GM23338 (cell line): ENCODE data around the gene TERT. TPM values are rescaled to one million over a fixed set of nuclear protein-coding genes. Genes with fewer than 3 reads are reported as not detected.

ENCODE experiments used
- ATAC-seq: fragments of 200-7000 bp; cut with Tn5 transposase; 3 replicates; pipeline ENCODE4 v1.9.1; 2020
- DNase-seq: peaks from one replicate; pipeline ENCODE4 v3.0.0-alpha.2; 2015; ENCODE audit warnings: low spot score
- H2AFZ ChIP-seq: fragments of 200-600 bp; sonication (generic); 2 replicates; pipeline ENCODE4 v1.8.0; 2016; ENCODE audit warnings: antibody characterized with exemption, mild to moderate bottlenecking, moderate library complexity
- H3F3A ChIP-seq: fragments of 200-600 bp; sonication (generic); replicated peaks from 2 replicates; pipeline ENCODE4 v1.8.0; 2017; ENCODE audit warnings: antibody characterized with exemption, mixed run types, low read depth
- H3K27ac ChIP-seq: fragments of 200-600 bp; sonication (generic); 2 replicates; pipeline ENCODE4 v1.6.1; 2016; ENCODE audit warnings: low read depth
- H3K27me3 ChIP-seq: fragments of 200-600 bp; sonication (generic); 2 replicates; pipeline ENCODE4 v1.8.0; 2016; ENCODE audit warnings: mild to moderate bottlenecking, mixed run types, moderate library complexity; ENCODE audit not compliant: insufficient read depth
- H3K36me3 ChIP-seq: fragments of 200-600 bp; sonication (generic); 2 replicates; pipeline ENCODE4 v1.8.0; 2016; ENCODE audit warnings: mild to moderate bottlenecking; ENCODE audit not compliant: insufficient read depth
- H3K4me1 ChIP-seq: fragments of 200-600 bp; sonication (generic); 2 replicates; pipeline ENCODE4 v1.8.0; 2016; ENCODE audit warnings: mild to moderate bottlenecking, moderate library complexity; ENCODE audit not compliant: insufficient read depth
- H3K4me2 ChIP-seq: fragments of 200-600 bp; sonication (generic); 2 replicates; pipeline ENCODE4 v1.7.1; 2017; ENCODE audit warnings: mixed run types
- H3K4me3 ChIP-seq: fragments of 200-600 bp; sonication (generic); 2 replicates; pipeline ENCODE4 v1.6.1; 2016; ENCODE audit warnings: mixed run types
- H3K79me2 ChIP-seq: fragments of 200-600 bp; sonication (generic); replicated peaks from 2 replicates; pipeline ENCODE4 v1.8.0; 2017; ENCODE audit warnings: mild to moderate bottlenecking; ENCODE audit not compliant: insufficient read depth
- H3K9me2 ChIP-seq: fragments of 200-600 bp; sonication (generic); 2 replicates; pipeline ENCODE4 v1.8.0; 2017; ENCODE audit not compliant: insufficient read depth
- H4K20me1 ChIP-seq: fragments of 200-600 bp; sonication (generic); replicated peaks from 2 replicates; pipeline ENCODE4 v1.8.0; 2017; ENCODE audit warnings: mild to moderate bottlenecking; ENCODE audit not compliant: insufficient read depth
- H3K27ac Mint-ChIP-seq: 2 replicates; pipeline ENCODE4 v1.8.0; 2020; ENCODE audit warnings: inconsistent platforms, mild to moderate bottlenecking, moderate library complexity, mixed read lengths
- H3K27me3 Mint-ChIP-seq: 3 replicates; pipeline ENCODE4 v1.8.0; 2022; ENCODE audit warnings: low read depth, mild to moderate bottlenecking, moderate library complexity, mixed read lengths, inconsistent platforms; ENCODE audit not compliant: insufficient read depth, poor library complexity
- H3K36me3 Mint-ChIP-seq: 3 replicates; pipeline ENCODE4 v1.8.0; 2021; ENCODE audit warnings: low read depth, mild to moderate bottlenecking, inconsistent platforms, moderate library complexity, mixed read lengths
- H3K4me1 Mint-ChIP-seq: 3 replicates; pipeline ENCODE4 v1.8.0; 2020; ENCODE audit warnings: mild to moderate bottlenecking, inconsistent platforms, mixed read lengths
- H3K4me3 Mint-ChIP-seq: 3 replicates; pipeline ENCODE4 v1.8.0; 2021; ENCODE audit warnings: moderate library complexity, mild to moderate bottlenecking, inconsistent platforms, mixed read lengths
- H3K9me3 Mint-ChIP-seq: 3 replicates; pipeline ENCODE4 v1.8.0; 2020; ENCODE audit warnings: moderate library complexity, mild to moderate bottlenecking, inconsistent platforms, mixed read lengths
- CREB1 ChIP-seq: fragments of 250-450 bp; sonication (Bioruptor Pico); IDR thresholded peaks from 2 replicates; pipeline ENCODE4 v1.5.0; 2020; ENCODE audit warnings: low read depth, mild to moderate bottlenecking, moderate library complexity
- EZH2 ChIP-seq: fragments of 200-600 bp; sonication (generic); IDR thresholded peaks from one replicate; pipeline ENCODE4 v1.8.0; 2017; ENCODE audit warnings: antibody characterized with exemption, mild to moderate bottlenecking, low read depth; ENCODE audit not compliant: unreplicated experiment
- JUNB ChIP-seq: IDR thresholded peaks from one replicate; pipeline ENCODE4 v1.6.1; 2016; ENCODE audit warnings: antibody characterized with exemption; ENCODE audit not compliant: unreplicated experiment
- NANOG ChIP-seq: IDR thresholded peaks from 2 replicates; pipeline ENCODE4 v1.6.1; 2016; ENCODE audit warnings: antibody characterized with exemption, borderline replicate concordance
- POLR2AphosphoS5 ChIP-seq: IDR thresholded peaks from 2 replicates; pipeline ENCODE4 v1.6.1; 2016; ENCODE audit warnings: antibody characterized with exemption, low read depth
- REST ChIP-seq: IDR thresholded peaks from one replicate; pipeline ENCODE4 v1.6.1; 2018; ENCODE audit warnings: antibody characterized with exemption; ENCODE audit not compliant: unreplicated experiment
- STAT1 ChIP-seq: IDR thresholded peaks from one replicate; pipeline ENCODE4 v1.6.1; 2016; ENCODE audit warnings: antibody characterized with exemption; ENCODE audit not compliant: unreplicated experiment
- ZNF114 ChIP-seq: fragments of 250-450 bp; sonication (Bioruptor Pico); IDR thresholded peaks from 2 replicates; pipeline ENCODE4 v1.5.0; 2020; ENCODE audit warnings: mild to moderate bottlenecking, moderate library complexity
- ZNF331 ChIP-seq: fragments of 250-450 bp; sonication (Bioruptor Pico); IDR thresholded peaks from 2 replicates; pipeline ENCODE4 v1.5.0; 2020; ENCODE audit warnings: low read depth, mild to moderate bottlenecking, moderate library complexity
- polyA plus RNA-seq: library from polyadenylated mRNA; unstranded; fragments of >200 nt; fragmentation: Nextera tagmentation; extraction: Ambion mirVana; gene quantifications from 2 replicates; pipeline ENCODE4 v1.2.1, GENCODE V29; 2016
- total RNA-seq: library from RNA; depleted of rRNA; stranded (reverse); fragments of >200 nt; shearing (Covaris generic); gene quantifications from 2 replicates; pipeline ENCODE4 v1.2.3, GENCODE V29; 2014
- TF ChIP-seq, protein P1 (sequence below), 2 experiments: fragments of 200-600 bp in 1 of 2; sonication (generic) in 1 of 2; conservative IDR thresholded peaks; 2 replicates each; pipeline versions ENCODE4 v1.5.1 to v1.6.1; 2016 to 2017; ENCODE audit warnings: antibody characterized with exemption in 2 of 2, low read depth in 2 of 2, mild to moderate bottlenecking in 2 of 2, moderate library complexity in 1 of 2
- TF ChIP-seq, protein P2 (sequence below): fragments of 250-450 bp; sonication (Bioruptor Pico); IDR thresholded peaks from 2 replicates; pipeline ENCODE4 v1.5.0; 2020; ENCODE audit warnings: mild to moderate bottlenecking, moderate library complexity

The TERT gene
- total and polyA plus RNA-seq, 2 experiments from 2014 or later, result 9.8 to 46.4 TPM

DNA sequence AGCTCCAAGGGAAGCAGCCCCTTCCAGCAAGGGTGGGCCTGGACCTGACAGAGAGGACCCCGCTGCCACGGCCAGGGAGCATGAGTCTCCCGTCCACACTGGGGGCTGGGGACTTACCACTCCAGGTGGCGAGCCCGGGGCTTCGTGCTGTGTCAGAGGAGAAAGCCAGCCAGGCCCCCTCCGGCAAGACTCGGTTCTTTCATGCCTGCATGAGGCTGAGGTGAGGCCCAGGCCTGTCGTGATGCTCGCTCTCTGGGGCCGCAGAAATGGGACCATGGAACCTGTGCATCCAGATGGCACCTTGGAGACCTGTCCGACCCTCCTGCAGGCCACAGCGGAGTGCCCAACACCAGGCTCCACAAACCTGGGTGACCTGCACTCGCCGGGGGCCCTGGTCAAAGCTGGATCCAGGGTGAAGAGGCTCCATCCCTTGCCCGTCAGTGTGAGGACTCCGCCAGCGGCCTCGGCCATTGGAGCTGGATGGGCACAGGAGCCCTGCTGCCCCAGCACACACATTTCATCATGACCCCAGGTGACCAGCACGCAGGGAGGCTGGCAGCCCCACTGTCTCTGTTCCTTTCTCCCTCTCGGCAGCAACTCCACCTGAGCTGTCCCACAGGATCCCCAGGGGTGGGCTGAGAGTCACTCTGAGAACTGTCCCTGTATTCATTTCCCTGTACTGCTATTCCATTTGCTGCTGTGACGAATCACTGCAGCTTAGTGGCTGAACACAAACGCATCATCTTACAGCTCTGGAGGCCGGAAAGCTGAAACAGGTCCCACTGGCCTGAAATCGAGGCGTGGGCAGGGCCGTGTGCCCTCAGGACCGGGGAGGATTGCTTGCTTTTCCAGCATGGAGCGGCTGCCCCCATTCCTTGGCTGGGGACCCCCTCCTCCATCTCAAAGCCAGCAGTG, 45.2 kb downstream of the TERT start:
- Histone ChIP-seq H3K27ac (no peak overlapping the region), H3K4me3 (no peak overlapping the region), H2AFZ (no peak overlapping the region), H3F3A (no peaks in the 10 kb centered on the region), H3K4me1 (no peaks in the 10 kb centered on the region), H3K36me3 (no peaks in the 10 kb centered on the region), H4K20me1 (no peaks in the 10 kb centered on the region), H3K4me2 (no peak overlapping the region), H3K27me3 (no peaks in the 10 kb centered on the region), H3K79me2 (no peaks in the 10 kb centered on the region), H3K9me2 (no peaks in the 10 kb centered on the region)
- peaks cover 5% of the 10 kb centered on the region for H3K27me3 Mint-ChIP-seq
- no peaks in the 10 kb centered on the region; the same call in 2 of the 3 replicates for H3K9me3 Mint-ChIP-seq
- ATAC-seq (no peak), DNase-seq (no peak)
- H3K36me3 Mint-ChIP-seq, result no peaks in the 10 kb centered on the region; the same call in 2 of the 3 replicates
- no peak for TF ChIP-seq CREB1
- TF ChIP-seq JUNB, result no peak
- TF ChIP-seq, protein P1, sequence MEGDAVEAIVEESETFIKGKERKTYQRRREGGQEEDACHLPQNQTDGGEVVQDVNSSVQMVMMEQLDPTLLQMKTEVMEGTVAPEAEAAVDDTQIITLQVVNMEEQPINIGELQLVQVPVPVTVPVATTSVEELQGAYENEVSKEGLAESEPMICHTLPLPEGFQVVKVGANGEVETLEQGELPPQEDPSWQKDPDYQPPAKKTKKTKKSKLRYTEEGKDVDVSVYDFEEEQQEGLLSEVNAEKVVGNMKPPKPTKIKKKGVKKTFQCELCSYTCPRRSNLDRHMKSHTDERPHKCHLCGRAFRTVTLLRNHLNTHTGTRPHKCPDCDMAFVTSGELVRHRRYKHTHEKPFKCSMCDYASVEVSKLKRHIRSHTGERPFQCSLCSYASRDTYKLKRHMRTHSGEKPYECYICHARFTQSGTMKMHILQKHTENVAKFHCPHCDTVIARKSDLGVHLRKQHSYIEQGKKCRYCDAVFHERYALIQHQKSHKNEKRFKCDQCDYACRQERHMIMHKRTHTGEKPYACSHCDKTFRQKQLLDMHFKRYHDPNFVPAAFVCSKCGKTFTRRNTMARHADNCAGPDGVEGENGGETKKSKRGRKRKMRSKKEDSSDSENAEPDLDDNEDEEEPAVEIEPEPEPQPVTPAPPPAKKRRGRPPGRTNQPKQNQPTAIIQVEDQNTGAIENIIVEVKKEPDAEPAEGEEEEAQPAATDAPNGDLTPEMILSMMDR (conservative IDR thresholded peaks at IDR 0.05; ENCODE audit: low read depth in 2 of 2), result no peak
- TF ChIP-seq REST, result no peak
- TF ChIP-seq, protein P2, sequence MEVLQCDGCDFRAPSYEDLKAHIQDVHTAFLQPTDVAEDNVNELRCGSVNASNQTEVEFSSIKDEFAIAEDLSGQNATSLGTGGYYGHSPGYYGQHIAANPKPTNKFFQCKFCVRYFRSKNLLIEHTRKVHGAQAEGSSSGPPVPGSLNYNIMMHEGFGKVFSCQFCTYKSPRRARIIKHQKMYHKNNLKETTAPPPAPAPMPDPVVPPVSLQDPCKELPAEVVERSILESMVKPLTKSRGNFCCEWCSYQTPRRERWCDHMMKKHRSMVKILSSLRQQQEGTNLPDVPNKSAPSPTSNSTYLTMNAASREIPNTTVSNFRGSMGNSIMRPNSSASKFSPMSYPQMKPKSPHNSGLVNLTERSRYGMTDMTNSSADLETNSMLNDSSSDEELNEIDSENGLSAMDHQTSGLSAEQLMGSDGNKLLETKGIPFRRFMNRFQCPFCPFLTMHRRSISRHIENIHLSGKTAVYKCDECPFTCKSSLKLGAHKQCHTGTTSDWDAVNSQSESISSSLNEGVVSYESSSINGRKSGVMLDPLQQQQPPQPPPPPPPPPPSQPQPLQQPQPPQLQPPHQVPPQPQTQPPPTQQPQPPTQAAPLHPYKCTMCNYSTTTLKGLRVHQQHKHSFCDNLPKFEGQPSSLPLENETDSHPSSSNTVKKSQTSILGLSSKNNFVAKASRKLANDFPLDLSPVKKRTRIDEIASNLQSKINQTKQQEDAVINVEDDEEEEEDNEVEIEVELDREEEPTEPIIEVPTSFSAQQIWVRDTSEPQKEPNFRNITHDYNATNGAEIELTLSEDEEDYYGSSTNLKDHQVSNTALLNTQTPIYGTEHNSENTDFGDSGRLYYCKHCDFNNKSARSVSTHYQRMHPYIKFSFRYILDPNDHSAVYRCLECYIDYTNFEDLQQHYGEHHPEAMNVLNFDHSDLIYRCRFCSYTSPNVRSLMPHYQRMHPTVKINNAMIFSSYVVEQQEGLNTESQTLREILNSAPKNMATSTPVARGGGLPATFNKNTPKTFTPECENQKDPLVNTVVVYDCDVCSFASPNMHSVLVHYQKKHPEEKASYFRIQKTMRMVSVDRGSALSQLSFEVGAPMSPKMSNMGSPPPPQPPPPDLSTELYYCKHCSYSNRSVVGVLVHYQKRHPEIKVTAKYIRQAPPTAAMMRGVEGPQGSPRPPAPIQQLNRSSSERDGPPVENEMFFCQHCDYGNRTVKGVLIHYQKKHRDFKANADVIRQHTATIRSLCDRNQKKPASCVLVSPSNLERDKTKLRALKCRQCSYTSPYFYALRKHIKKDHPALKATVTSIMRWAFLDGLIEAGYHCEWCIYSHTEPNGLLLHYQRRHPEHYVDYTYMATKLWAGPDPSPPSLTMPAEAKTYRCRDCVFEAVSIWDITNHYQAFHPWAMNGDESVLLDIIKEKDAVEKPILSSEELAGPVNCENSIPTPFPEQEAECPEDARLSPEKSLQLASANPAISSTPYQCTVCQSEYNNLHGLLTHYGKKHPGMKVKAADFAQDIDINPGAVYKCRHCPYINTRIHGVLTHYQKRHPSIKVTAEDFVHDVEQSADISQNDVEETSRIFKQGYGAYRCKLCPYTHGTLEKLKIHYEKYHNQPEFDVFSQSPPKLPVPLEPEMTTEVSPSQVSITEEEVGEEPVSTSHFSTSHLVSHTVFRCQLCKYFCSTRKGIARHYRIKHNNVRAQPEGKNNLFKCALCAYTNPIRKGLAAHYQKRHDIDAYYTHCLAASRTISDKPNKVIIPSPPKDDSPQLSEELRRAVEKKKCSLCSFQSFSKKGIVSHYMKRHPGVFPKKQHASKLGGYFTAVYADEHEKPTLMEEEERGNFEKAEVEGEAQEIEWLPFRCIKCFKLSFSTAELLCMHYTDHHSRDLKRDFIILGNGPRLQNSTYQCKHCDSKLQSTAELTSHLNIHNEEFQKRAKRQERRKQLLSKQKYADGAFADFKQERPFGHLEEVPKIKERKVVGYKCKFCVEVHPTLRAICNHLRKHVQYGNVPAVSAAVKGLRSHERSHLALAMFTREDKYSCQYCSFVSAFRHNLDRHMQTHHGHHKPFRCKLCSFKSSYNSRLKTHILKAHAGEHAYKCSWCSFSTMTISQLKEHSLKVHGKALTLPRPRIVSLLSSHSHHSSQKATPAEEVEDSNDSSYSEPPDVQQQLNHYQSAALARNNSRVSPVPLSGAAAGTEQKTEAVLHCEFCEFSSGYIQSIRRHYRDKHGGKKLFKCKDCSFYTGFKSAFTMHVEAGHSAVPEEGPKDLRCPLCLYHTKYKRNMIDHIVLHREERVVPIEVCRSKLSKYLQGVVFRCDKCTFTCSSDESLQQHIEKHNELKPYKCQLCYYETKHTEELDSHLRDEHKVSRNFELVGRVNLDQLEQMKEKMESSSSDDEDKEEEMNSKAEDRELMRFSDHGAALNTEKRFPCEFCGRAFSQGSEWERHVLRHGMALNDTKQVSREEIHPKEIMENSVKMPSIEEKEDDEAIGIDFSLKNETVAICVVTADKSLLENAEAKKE, result no peak
- TF ChIP-seq ZNF114 (CRISPR knock-in tag), result no peak
- no peak for TF ChIP-seq POLR2AphosphoS5
- TF ChIP-seq STAT1, result no peak
- no peak for TF ChIP-seq ZNF331
- no peak for TF ChIP-seq NANOG
- no peak for TF ChIP-seq EZH2
- no peaks in the 10 kb centered on the region for H3K4me1 Mint-ChIP-seq
- no peak overlapping the region for H3K4me3 Mint-ChIP-seq
- H3K27ac Mint-ChIP-seq, result no peak overlapping the region
